Left forelimb (tissue), 1 donor: ENCODE results near the gene WNT7B.

Experiments used
- DNase-seq: peaks from one replicate; pipeline ENCODE4 v3.0.0-alpha.2; 2018; ENCODE audit warnings: low spot score

Gene WNT7B

GRCh38 chr22:45927059-45927458 is 49.9 kb downstream of the WNT7B start:
- no peak for DNase-seq

- DNase-seq = no peak
Measured at GRCh38 chr22:45926433-45926832, 50.5 kb downstream of the WNT7B start.

DNA sequence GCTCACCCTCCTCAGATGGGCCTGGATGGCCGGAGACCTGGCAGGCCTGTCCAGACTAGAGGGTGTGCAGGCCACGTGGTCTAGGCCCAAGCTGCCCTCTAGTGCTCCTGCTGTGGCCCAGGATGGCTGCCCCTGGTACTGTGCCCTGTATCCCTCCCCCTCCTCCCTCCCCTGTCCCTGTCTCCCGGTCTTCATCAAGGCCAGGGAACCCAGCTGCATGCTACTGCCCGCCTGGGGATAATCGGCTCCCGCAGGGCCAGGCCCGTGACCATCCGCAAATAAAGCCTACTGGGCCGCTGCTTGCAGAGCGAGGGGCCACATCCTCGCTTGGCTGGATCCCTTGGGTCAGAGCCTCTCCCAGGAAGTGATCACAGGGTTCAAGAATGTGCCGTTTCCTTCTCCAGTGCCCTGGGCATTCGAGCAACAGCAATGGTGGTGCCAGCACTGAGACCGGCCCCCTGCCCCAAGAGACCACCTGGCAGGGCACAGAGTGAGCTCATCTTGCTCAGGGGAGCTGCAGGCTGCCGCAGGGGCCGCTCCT is 51.1 kb downstream of the WNT7B start:
- DNase-seq = no peak

- no peak for DNase-seq
Measured at GRCh38 chr22:45923835-45924234, 53.1 kb downstream of the WNT7B start.

GRCh38 chr22:45923212-45923611 is 53.8 kb downstream of the WNT7B start:
- no peak for DNase-seq

DNA sequence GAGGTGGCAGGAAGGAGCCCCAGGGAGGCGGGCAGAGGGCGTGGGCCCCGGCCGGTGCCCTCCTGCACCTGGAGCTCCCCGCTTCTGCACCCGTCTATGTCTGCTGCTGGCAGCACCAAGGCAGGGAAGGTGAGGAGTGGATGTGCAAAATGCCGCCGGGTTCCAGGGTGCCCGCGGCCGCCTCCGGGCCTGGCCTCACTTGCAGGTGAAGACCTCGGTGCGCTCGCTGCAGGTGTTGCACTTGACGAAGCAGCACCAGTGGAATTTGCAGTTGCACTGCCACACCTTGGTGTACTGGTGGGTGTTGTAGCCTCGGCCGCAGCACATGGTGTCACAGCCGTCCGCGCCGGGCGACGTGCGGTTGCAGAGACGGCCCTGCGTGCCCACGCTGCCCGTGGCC is 54.3 kb downstream of the WNT7B start:
- no peak for DNase-seq

DNA sequence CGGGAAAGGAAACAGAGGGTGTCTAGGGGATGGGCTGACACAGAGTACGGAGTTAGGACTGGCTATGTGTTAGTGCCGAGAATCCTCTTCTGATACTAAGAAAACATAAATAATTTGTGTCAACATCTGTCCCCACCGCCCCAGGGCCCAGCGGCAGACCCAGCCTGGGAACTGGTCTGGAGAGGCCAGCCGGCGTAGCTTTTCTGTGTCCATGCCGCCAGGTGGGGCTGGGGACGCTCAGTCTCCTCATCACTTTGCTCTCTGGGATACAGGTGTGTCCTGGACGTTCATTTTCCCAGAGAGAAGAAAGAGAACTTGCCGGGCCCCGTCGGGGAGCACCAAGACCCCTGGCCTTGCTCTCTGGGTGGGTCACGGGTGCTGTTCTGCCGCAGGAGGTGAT is 54.7 kb downstream of the WNT7B start:
- DNase-seq = no peak

GRCh38 chr22:45919504-45920286 is 57.3 kb downstream of the WNT7B start:
- no peak for DNase-seq

GRCh38 chr22:45918459-45919370 is 58.2 kb downstream of the WNT7B start:
- no peak for DNase-seq

GRCh38 chr22:45917700-45918458 is 59.1 kb downstream of the WNT7B start:
- DNase-seq = no peak

DNA sequence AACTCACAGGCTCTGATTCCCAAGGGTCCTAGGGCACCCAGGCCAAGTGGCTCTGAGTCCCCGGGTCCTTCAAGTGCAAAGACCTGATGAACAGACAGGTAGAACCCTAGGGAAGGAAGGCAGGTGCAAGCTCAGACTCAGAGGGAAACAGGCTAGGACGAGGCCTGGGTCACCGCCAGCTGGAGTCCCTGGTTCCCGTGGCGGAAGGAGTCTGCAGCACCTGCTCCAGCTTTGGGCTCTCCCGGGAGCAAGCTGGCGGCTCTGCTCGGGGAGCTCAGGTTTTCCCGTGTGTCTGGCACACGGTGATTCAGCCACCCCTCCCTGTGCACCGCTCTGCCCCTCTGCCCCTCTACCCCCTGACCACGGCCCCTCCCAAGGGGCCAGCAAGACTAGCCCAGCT is 59.8 kb downstream of the WNT7B start:
- no peak for DNase-seq

GRCh38 chr22:45916515-45916914 is 60.4 kb downstream of the WNT7B start:
- no peak for DNase-seq

- DNase-seq = no peak
Measured at GRCh38 chr22:45915841-45916240, 61.1 kb downstream of the WNT7B start.

DNA sequence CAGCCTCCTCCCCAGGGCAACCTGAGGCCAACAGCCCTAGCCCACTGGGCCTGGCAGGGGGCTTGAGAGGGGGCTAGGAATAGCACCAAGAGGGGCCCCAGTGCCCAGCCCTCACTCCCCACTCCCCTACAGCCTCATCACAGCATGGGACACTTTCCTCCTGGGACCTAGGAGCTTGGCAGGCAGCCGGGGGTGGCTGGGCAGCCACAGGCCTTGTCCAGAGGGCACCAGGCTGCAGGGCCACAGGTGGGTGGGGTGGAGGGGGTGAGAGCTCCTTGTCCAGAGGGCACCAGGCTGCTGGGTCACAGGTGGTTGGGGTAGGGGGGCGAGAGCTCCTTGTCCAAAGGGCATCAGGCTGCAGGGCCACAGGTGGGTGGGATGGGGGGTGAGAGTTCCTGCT is 61.8 kb downstream of the WNT7B start:
- no peak for DNase-seq

DNA sequence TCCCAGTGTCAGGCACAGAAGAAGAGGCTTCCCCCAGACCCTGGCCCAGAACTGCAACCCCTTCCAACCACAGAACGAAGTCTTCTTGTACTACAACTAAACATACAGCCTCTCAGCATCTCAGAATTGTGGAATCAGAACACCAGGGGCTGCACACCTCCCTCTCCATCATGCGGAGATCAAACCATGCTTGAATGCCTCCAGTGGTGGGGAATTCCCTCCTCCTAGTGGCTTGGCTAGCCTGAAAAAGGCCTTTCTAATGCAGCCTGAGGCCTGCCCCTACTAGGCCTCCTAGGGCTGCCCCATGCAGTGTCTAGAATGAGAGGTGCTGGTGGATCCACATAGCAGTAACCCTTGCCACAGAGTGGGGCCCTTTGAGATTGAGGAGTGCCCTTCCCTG is 62.7 kb downstream of the WNT7B start:
- no peak for DNase-seq

- no peak for DNase-seq
Measured at GRCh38 chr22:45912910-45913309, 64.1 kb downstream of the WNT7B start.

GRCh38 chr22:45911601-45912271 is 65.2 kb downstream of the WNT7B start:
- DNase-seq = no peak

- DNase-seq = no peak
Measured at GRCh38 chr22:45910928-45911467, 66.0 kb downstream of the WNT7B start.

GRCh38 chr22:45908961-45909360 is 68.0 kb downstream of the WNT7B start:
- DNase-seq = no peak

DNA sequence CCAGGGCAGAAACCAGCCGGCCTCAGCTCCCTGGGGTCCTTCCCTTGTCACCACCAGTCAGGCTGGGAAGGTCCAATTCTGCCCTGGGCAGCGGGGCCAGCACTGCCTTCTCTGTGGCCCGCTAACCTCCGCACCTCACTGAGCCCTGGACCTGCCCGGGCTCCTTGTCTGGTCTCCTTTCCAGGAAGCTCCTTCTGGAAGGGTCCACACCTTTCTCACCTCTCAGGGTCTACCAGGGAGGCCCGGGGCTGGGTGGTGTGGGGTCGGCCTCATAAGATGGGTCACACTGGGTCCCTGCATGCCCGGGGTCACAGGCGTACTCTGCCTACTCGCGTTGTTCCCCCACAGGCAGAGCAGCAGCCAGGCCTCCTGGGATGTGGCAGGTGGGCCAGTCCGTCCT is 69.0 kb downstream of the WNT7B start:
- DNase-seq = no peak

- no peak for DNase-seq
Measured at GRCh38 chr22:45907378-45907777, 69.6 kb downstream of the WNT7B start.
